ENCODE data around the gene CXCL10. TPM values are rescaled to one million over a fixed set of nuclear protein-coding genes. Genes with fewer than 3 reads are reported as not detected.

The CXCL10 gene
- total and polyA plus RNA-seq, 9 of the 15 experiments (the other 6 are each of a cell fraction or from before 2014, with no cell fraction given), result 0.06 to 0.18 (median 0.08) TPM; not detected in 6

GRCh38 chr4:76058302-76058701, 35.0 kb upstream of the CXCL10 start:
- ChIA-PET POLR2A (interaction anchor here (0.7 to 1.3 kb wide), 2 partner anchors 8 to 25 kb away, joined by 4 to 5 read pairs; no protein-coding TSS in a partner anchor), CTCF (ENCODE audit: low intra/inter-chr PET ratio) (no interaction called here)
- no peak overlapping the region for H3K4me2 ChIP-seq (ENCODE audit: insufficient read depth, low read length)
- peak; percentile 54 for FAIRE-seq
- no TSS peak for BruUV-seq (replicated peaks)
- intact Hi-C loops (cut with micrococcal nuclease), result no loop called here
- in situ Hi-C loops (cut with MboI), result no loop called here
- H3K9ac ChIP-seq (ENCODE audit: insufficient read depth in 1 of 2, low read depth in 2 of 2, low read length in 2 of 2), result no peak overlapping the region
- H3K4me3 ChIP-seq, result no peak overlapping the region
- no peaks in the 10 kb centered on the region for H3K36me3 ChIP-seq (ENCODE audit: control insufficient read depth, insufficient read depth, low read length)
- no peaks in the 10 kb centered on the region; a peak in 1 of 5 replicates for H3K27me3 ChIP-seq (ENCODE audit: control insufficient read depth in 2 of 2, insufficient read depth in 2 of 2, low read length in 2 of 2)
- H4K20me1 ChIP-seq (replicated peaks; ENCODE audit: control insufficient read depth, insufficient read depth, low read length), result no peaks in the 10 kb centered on the region
- H3K9me1 ChIP-seq (ENCODE audit: control insufficient read depth, insufficient read depth, low read length), result no peaks in the 10 kb centered on the region
- no peak overlapping the region for H2AFZ ChIP-seq (ENCODE audit: low read depth, low read length)
- no peak for TF ChIP-seq PHF21A (IDR thresholded peaks at IDR 0.05; ENCODE audit: borderline replicate concordance, low read depth)
- no peak for TF ChIP-seq ZNF639 (CRISPR knock-in tag; conservative IDR thresholded peaks at IDR 0.05 in 1 of 2, IDR thresholded peaks at IDR 0.05 in 1 of 2)
- TF ChIP-seq NR2C1 (IDR thresholded peaks at IDR 0.05), result no peak
- TF ChIP-seq NR2C1 (tag; IDR thresholded peaks at IDR 0.05), result no peak
- no peak for TF ChIP-seq CBFA2T3 (IDR thresholded peaks at IDR 0.05)
- TF ChIP-seq BDP1 (IDR thresholded peaks at IDR 0.05; ENCODE audit: insufficient read depth, insufficient read length), result no peak
- TF ChIP-seq DLX4 (CRISPR knock-in tag; IDR thresholded peaks at IDR 0.05), result no peak
- no peak for TF ChIP-seq HNRNPK (IDR thresholded peaks at IDR 0.05; ENCODE audit: low read depth, low read length, poor library complexity, severe bottlenecking)
- TF ChIP-seq TRIM24 (IDR thresholded peaks at IDR 0.05), result no peak
- TF ChIP-seq MEF2D (tag; conservative IDR thresholded peaks at IDR 0.05; ENCODE audit: low read depth), result no peak
- TF ChIP-seq MNT (conservative IDR thresholded peaks at IDR 0.05), result no peak
- TF ChIP-seq ARID3A (IDR thresholded peaks at IDR 0.05; ENCODE audit: borderline replicate concordance, low read depth, low read length), result no peak
- no peak for TF ChIP-seq RBM39 (optimal IDR thresholded peaks at IDR 0.05; ENCODE audit: low read depth, low read length)
- TF ChIP-seq ASH1L (IDR thresholded peaks at IDR 0.05; ENCODE audit: borderline replicate concordance, low read depth, partially characterized antibody), result no peak
- no peaks in the 10 kb centered on the region for H3K4me1 ChIP-seq (replicated peaks in 1 of 2; ENCODE audit: control insufficient read depth in 2 of 2, insufficient read depth in 2 of 2, low read length in 2 of 2)
- H3K9me3 ChIP-seq (replicated peaks; ENCODE audit: control insufficient read depth, insufficient read depth, low read depth, low read length), result no peaks in the 10 kb centered on the region
- no peak for ATAC-seq
- DNase-seq (ENCODE audit: extremely low read depth in 1 of 4, low spot score in 3 of 4), result no peak
- H3K79me2 ChIP-seq (ENCODE audit: control insufficient read depth, insufficient read depth, low read length), result no peaks in the 10 kb centered on the region
- H3K27ac ChIP-seq (ENCODE audit: extremely low read depth, low read depth, low read length), result no peak overlapping the region

Measured in K562 (cell line).